Testis (tissue), 2 donors: ENCODE results near the gene DNAAF1.

ENCODE experiments used
- CTCF ChIP-seq, 3 experiments: fragments of 450-650 bp in 2 of 3; fragments of 200-600 bp in 1 of 3; sonication (generic) in 1 of 3; IDR thresholded peaks; one replicate each; pipeline ENCODE4 v1.5.1; 2016 to 2019; ENCODE audit warnings: antibody characterized with exemption in 3 of 3, mild to moderate bottlenecking in 2 of 3, moderate library complexity in 1 of 3
- POLR2A ChIP-seq: fragments of 450-650 bp; IDR thresholded peaks from one replicate; pipeline ENCODE4 v1.6.1; 2017; ENCODE audit warnings: antibody characterized with exemption, mild to moderate bottlenecking, moderate library complexity

GRCh38 chr16:84098939-84099338 is 46.2 kb upstream of the DNAAF1 start:
- TF ChIP-seq POLR2A (no peak), CTCF (IDR thresholded peaks at IDR 0.05) (no peak)
